Measurements from ENCODE around the gene PTGR2.

GRCh38 chr14:73817020-73817655, 34.5 kb upstream of the PTGR2 start:
- TF ChIP-seq CTCF (IDR thresholded peaks at IDR 0.05; ENCODE audit: insufficient read depth, low read length), result no peak
- no peak for TF ChIP-seq POLR2AphosphoS5 (IDR thresholded peaks at IDR 0.05; ENCODE audit: low read depth)
- no peak for TF ChIP-seq SPI1 (IDR thresholded peaks at IDR 0.05; ENCODE audit: borderline replicate concordance, low read depth)
- TF ChIP-seq REST (IDR thresholded peaks at IDR 0.05; ENCODE audit: insufficient replicate concordance, low read depth), result no peak
- TF ChIP-seq GABPA (IDR thresholded peaks at IDR 0.05; ENCODE audit: low read depth), result no peak
